Activated CD8-positive, alpha-beta memory T cell treated with anti-CD3 and anti-CD28 coated beads for 48 hours (primary cell): Measurements from ENCODE around the gene SS18.

ENCODE experiments used
- DNase-seq, 3 experiments: peaks; one replicate each; pipeline ENCODE4 v3.0.0-alpha.2; 2020; ENCODE audit warnings: low read depth in 2 of 3, low spot score in 2 of 3

SS18 gene

DNA sequence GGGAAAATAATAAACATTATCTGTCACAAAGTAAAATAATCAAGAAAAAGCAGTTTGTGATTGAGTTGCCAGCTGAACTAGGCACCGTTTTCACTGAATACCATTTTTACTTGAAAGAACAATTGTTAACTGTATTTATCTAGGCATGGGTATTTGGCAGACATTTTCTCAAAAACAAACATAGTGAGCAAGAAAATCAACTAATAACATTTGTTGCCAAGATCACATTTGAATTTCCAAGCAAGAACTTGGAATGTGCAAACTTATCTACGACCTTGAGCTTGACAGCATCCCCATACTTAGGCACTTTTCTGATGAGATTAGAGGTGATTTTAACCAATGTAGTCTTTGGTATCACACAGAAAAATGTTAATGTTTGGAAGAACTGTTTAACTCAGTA, 16.7 kb downstream of the SS18 start:
- no peak for DNase-seq

DNA sequence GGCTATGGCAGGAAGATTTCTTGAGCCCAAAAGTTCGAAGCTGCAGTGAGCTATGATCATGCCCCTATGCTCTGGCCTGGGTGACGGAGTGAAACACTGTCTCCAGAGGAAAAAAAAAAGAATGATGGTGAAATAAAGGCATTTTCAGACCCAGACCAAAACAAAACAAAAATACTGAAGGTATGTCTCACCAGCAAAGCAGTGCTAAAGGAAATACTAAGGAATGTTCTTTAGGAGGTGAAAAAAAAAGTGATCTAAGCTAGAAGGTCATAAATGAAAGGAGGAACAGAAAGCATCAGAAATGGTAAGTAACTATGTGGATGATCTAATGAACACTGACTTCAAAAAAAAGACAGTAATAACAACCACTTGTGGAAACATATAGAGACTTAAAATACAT, 18.7 kb downstream of the SS18 start:
- no peak for DNase-seq

DNA sequence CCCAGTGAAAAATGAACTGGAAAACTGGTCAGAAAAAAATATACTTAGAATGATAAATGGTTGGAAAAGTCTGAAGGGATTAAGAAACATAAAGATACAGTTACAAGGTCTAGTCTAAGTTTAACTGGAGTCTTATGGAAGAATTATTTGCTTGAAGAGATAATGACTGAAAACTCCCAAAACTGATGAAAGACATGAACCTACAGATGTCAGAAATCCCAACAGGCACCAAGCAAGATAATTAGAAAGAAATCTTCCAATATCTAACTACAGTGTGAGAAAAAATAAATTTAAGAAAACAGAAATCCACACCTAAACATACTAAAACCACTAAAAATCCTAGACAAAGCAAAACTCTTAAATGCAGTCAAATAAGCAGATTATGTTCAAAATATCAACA, 19.4 kb downstream of the SS18 start:
- DNase-seq: no peak

DNA sequence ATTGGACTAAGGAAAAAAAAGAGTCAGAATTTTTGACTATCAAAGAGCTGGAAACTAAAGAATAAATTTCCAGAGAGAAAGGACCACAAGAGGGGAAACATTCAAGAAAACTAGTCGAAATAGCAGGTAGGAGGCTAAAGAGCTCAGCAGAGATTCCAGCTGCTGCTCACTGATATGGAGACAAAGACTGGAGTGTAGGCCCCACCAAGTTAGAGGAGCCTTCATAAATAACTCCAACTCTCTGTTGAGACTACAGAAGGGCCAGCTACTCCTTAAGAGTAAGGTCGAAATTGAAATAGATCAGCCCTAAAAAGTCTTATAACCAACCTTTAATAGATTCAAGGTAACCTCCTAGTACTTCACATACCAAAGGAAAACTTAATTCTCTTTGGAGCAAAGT, 31.1 kb downstream of the SS18 start:
- no peak for DNase-seq

DNA sequence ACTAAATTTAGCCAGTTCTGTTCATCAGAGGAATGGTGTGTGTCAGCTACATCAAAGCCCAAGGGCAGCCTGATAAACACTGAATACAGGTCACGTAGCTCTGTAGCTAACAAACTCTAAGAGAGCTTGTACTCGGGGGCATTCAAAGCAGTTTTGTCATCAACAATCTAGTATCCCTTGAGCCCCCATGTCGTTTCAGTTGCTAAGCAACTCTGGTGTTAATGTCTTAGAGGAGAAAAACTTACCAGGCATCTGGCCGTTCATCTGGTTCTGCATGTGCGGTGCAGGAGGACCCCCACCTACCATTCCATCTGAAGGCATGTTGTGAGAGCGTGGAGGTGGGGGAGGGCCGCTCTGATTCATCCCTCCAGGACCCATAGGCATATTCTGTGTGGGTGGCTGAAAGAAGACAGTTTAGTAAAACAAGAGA, 33.1 kb downstream of the SS18 start:
- no peak for DNase-seq

DNA sequence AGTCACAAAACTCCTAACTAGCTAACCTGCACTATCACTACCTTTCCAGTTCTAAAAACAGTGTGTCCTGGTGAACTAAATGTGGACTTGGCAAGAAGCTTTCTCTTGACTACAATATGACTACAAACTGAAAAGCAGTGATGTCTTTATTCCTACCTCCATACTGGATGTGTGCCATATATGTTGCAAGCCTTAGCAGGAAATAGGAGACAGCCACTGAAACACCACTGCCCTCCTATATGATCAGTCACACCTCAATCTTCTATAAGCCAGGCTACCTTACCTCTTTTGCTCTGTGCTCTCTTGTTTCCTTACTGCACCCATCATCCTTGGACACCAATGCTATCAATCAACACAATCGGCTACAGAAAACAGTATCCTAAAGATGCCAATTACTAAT, 34.1 kb downstream of the SS18 start:
- no peak for DNase-seq

DNA sequence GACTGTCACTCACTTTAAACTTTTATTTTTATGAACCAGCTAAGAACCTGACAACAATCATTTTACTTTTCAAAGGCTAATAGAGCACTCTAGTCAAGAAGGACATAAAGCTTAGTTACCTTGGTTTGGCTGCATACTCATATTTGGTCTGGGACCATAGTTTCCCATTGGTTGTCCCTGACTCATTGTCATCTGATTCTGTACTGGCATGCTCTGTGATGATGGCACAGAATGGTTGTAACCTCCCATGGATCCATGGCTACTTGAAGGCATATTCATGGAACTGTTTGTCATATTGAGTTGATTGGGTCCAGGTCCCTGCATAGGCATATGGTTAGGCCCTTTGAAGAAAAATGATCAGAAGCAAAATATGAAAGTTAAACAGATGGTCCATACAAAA, 37.9 kb downstream of the SS18 start:
- no peak for DNase-seq

DNA sequence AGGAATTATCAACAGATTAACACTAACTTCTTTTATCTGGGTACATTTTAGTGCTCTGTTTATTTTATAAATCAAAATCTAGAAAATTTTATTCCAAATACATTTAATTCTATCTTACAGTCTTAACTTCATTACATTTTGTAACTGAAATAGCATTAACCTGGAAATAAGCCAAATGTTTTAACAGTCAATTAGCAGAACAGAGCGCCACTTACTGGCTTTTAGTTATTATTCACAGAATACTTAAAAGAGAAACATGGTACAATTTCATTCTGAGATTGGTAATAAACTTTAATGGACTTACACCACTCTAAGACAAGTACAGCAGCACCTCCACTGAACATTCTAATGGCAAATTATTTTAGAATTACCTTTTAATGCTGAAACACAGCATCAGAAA, 38.6 kb downstream of the SS18 start:
- DNase-seq: no peak

DNA sequence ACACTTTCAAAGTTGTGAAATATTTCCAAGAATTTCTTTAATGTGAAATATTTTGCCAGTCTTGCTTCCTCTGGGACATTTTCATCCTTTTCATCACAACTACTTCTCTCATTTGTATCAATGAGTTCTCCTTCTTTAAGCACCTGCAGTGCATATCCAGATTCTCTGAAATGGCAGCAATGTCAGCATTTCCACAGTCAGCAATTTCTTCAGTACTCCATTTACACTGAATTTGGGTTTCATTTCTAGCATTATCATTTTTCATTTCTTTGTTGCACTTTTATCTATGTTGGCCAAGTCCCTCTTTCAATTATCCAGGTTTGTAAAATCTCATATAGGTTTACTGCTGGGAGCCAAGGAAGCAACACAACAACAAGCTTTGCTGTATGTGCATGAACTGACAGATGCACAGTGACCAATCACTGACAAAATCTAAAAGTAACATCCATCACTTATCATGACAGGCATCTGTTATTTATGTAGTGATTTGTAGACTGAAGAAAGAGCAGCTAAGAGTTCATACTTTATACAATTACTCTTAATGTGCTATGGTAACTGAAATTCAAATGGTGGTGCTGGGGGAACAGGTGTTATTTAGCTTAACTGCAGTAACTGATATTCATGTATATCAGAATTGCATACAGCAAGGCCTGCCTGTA, 43.9 kb downstream of the SS18 start:
- no peak for DNase-seq

DNA sequence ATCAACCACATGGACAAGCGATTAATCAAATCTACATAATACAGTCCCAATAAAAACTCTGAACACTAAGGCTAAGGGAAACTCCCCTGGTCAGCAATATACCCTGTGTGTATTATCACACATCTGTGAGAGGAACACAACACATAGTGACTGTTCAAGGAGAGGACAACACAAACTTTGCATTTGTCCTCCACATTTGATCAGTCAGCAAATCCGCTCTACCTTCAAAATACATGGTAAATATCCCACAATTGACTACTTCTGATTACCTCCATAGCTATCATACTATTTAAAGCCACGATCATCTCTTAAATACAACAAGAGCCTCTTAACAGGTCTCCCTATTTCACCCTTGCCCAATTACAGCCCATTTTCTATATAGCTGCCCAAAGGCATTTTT, 45.6 kb downstream of the SS18 start:
- no peak for DNase-seq

DNA sequence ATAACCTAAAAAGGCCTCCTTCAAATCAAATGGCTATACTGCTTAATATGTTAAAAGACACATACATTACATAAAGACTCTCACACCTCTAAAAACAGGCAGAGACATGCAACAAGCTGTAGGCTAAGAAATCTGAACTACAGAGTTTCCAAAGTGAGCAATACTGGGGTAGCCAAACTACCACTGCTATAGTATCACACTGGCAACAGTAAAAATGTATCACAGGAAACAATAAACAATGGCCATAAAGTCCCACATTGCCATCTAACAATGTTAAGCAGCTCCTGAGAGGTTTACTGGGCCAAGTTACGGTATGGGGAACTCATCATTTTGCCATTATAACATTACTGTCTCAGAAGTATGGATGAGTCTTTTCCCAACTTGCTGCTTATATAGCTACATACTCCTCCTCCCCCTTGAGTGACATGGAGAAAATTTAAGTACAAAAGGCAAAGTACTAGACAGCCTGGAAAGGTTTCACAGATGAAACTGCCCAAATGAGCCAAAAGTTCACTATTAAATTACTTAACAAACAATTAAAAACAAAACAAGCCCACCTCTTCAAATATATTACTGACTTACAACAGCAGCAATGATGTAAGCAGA, 50.3 kb downstream of the SS18 start:
- DNase-seq: no peak

DNA sequence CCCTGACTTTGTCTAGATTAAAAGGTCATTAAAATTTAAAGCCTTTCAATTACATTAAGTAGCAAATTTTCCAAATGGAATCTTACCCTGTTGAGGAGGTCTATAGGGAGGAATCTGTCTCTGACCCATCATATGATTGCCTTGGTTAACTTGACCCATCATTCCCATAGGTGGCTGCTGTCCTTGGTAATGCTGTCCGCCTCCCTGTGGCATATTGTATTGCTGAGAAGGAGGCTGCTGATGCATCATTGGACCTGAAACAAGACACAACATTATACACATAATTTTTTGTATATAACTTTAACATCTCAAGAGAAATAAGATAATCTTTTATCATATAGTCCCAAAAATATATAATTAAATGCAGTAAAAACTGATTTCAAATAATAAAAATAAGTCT, 51.2 kb downstream of the SS18 start:
- no peak for DNase-seq

DNA sequence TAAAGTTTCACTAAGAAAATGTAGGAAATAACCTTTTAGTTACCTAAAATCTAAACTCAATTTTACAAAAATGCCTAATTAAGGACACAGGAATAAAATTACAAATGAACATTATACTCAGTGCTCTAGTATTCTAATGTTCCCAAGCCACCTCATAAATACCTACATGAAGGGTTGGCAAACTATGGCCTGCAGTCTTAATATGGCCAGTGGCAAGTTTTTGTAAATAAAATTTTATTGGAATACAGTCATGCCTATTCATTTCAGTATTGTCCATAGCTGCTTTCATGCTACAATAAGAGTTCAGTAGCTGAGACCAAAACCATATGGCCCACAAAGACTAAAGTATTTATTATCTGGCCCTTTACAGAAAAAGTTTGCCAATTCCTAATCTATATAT, 53.8 kb downstream of the SS18 start:
- no peak for DNase-seq

DNA sequence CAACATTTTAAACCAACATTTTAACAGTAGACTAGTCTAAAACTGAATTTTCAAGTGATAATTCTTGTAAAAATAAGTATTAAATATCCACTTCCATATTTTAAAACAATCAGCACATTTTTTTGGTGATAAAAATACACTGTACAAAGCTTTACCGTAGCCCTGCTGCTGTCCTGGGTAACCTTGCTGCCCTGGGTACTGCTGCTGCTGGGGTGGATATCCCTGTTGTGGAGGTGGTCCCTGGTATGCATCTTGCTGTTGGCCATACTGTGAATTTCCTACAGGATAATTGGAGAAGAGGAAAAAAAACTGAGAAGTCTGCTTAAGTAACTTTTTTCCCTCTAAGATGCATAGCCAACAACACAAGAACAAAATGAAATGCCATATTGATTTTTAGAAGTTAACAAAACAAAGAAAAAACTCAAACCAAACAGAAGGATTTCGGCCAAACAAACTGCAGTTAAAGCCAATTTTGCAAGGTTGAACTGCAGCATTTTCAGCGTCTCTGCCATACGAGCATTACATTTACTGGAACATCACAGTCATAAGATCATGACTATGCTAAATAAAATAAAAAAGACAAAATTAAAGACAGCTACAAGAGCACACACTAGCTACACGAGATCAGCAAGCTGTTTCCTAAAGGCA, 55.4 kb downstream of the SS18 start:
- no peak for DNase-seq

DNA sequence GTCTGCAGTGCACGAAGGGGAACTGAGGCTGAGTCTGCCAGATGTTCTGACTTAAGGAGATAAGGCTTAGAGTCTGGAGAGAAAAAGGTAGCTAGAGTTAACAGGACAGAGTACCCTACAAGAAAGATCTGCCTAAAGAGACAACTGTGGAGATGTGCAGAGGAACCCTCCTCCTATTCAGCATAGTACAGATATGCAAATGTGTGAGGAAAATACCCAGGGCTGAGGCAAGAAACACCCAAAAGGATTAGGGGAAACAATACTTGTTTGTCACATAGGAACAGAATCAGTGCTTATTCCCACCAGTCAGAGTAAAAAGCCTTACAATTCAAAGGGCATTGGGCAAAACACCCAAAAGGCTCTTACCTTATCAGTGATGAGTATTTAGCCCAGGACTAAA, 67.8 kb downstream of the SS18 start:
- no peak for DNase-seq

DNA sequence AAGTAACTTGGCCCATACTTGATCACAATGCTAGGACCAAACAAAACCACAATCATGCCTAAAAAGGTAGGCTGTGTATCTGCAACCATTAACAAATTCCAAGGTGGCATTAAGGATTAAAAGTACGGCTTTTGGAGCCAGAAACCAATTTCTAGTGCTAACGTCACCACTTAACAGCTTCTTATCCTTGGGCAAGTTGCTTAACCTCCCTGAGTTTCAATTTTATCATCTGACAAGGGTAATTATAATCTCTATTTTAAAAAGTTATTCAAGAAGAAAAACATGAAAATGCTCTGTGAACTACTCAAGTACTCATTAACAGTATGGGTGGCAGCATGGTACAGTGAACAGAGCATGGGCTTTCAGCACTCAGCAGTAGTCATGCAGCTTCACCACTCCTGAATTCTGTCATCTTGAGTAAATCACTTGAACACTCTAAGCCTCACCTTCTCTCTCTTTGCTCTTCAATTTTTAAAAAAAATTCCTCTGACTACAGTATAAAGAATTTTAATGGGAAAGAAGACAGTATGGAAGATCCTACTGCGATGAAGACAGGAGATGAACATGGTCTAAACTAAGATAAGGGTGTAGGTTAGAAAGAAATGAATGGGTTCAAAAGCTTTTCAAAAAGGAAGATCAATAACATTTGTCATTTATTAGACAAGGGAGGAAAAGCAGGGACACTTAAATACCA, 69.2 kb downstream of the SS18 start:
- DNase-seq: no peak

DNA sequence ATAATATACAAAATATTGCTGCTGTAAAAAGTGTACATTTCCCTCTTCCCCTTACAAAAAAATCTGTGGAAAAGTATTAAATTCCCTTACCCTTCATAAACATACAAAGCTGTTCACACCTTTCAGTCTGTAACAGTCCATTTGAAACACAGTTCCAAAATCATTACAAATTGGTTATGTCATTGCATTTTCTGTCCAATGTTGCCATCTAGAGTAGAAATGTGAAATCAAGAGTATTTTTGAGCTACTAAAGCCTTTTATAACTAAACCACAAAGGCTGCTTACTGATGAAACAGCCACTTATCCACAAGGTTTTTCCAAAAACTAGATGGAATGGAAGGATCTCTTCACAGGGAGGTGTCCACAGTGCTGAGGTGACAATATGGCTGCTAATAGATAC, 72.5 kb downstream of the SS18 start:
- DNase-seq: no peak

DNA sequence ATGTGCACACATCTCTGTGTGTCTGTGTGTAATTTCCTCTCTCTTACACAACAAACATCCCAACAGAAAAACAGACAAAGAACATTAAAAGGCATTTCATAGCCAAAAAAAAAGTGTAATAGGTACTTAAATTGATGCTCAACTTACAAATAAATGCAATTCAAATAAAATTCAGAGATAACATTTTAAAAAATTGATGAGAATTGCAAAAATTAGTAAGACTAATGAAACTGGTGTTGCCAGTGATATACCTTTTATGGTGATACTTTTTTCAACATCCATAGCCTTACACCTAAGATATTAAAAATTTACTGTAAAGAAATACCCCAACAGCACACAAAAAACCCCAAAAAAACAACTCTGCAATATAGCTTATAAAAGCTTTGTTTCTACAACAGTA, 76.0 kb downstream of the SS18 start:
- no peak for DNase-seq

DNA sequence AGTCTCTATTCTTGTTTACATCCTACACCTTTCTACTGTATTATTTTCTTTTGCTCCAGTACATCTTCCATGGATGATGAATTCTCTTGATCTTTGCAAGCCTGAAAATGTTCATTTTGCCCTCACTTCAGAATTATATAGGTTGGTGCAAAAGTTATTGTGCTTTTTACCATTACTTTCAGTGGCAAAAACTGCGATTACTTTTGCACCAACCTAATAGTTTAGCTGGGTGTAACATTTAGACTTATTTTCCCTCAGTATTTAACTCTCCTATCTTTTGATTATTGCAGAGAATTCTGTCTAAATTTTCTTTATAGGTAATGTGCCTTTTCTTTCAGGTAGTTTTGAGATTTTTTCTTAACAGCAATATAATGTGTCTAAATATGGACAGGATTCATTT, 81.8 kb downstream of the SS18 start:
- no peak for DNase-seq

DNA sequence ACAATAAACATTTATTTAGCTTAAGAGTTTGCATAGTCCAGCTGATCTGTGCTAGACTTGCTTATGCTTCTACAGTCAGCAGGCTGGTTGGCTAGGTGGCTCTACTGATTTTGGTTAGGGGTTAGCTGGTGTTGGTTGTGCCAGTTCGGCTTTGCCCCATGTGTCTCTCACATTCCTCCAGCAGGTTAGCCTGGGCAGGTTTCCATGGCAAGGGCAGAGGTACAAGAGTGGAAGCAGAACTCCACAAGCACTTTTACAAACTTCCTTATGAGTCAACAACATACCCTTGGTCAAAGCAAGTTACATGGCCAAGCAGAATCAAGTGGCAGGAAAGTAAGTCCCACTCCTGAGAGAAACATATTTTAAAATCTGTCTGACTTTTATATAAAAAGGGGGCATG, 82.3 kb downstream of the SS18 start:
- DNase-seq: no peak

DNA sequence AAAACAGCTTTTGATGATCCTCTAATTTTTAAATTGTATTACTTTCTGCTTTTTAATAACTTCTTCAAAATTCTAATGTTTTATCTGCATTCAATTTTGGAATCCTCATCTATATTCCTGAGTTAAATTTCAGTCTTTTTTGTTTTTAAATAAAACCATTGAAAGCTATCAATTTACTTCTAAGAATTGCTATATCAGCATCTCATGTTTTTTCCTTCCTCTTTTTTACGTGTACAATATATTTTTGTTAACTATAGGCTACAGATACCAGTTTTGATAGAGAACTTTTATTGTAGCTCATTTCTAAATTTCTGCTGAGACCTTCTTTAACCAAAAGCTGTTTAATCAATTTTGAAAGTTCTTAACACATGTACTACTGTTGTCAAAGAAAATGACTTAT, 84.5 kb downstream of the SS18 start:
- no peak for DNase-seq

DNA sequence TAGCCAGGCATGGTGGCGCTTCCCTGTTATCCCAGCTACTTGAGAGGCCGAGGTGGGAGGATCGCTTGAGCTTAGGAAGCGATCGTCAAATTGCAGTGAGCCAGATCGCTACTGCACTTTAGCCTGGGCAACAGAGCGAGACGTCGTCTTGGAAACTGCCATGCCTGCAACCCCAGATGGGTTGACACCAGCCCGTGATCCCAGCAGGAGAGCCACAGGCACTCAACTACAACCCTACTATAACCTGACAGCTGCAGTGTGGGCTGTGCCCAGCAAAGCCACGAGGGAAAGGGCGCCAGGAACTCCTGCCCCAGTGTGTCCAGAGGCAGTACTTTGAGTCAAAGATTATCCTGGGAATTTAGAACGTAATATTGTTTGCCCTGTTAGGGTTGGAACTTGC, 85.6 kb downstream of the SS18 start:
- DNase-seq: no peak
